K562 (cell line): ENCODE data around the gene LRRC25. TPM values are rescaled to one million over a fixed set of nuclear protein-coding genes. Genes with fewer than 3 reads are reported as not detected.
A peak's percentile ranks its signal among the peaks of the same experiment; 100 is the strongest.

ENCODE experiments used
- ATAC-seq: fragments of 200-7000 bp; cut with Tn5 transposase; 3 replicates; pipeline ENCODE4 v1.9.1; 2020; ENCODE audit warnings: moderate library complexity
- BruUV-seq: library from RNA; stranded (reverse); fragments of 400-500 nt; replicated peaks from 2 replicates; lab custom pipeline; 2021; lab: Mats Ljungman, UMichigan
- CTCF ChIA-PET: fragments of 300-600 bp; formaldehyde crosslinking; extraction: SDS; loops from one replicate; lab custom pipeline; 2021; ENCODE audit warnings: low intra/inter-chr PET ratio; lab: Yijun Ruan, JAX
- POLR2A ChIA-PET: fragments of 300-600, 350-650 bp; sonication (Branson Sonifier 250); formaldehyde crosslinking; extraction: SDS; loops from one replicate; lab custom pipeline; 2021; ENCODE audit warnings: antibody characterized with exemption, inconsistent platforms; lab: Yijun Ruan, JAX
- DNase-seq, 4 experiments: peaks; one replicate each; pipeline versions ENCODE4 v3.0.0 to v3.0.0-alpha.2; 2011 to 2018; ENCODE audit warnings: low spot score in 3 of 4, mixed read lengths in 3 of 4; ENCODE audit errors: extremely low read depth in 1 of 4
- FAIRE-seq: peaks from 2 replicates; lab custom pipeline; 2011; peaks lifted over from hg19 to GRCh38; lab: Jason Lieb, UNC
- H2AFZ ChIP-seq: 2 replicates; pipeline ENCODE4 v1.6.0; 2011; ENCODE audit warnings: low read depth, low read length, control low read depth, inconsistent platforms
- H3K27ac ChIP-seq: fragments of 200-600 bp; 3 replicates; pipeline ENCODE4 v1.8.0; 2011; ENCODE audit warnings: low read depth, mild to moderate bottlenecking, control low read depth, inconsistent platforms, low read length, moderate library complexity, mixed read lengths; ENCODE audit errors: extremely low read depth
- H3K27me3 ChIP-seq, 2 experiments: fragments of 300-600 bp in 1 of 2; 2 replicates in 1 of 2; 3 replicates in 1 of 2; pipeline versions ENCODE4 v1.6.0 to v1.8.0; 2011; ENCODE audit warnings: inconsistent platforms in 2 of 2, low read length in 2 of 2, mild to moderate bottlenecking in 1 of 2, mixed read lengths in 1 of 2, moderate library complexity in 1 of 2; ENCODE audit not compliant: control insufficient read depth in 2 of 2, insufficient read depth in 2 of 2
- H3K36me3 ChIP-seq: fragments of 300-600 bp; 3 replicates; pipeline ENCODE4 v1.8.0; 2011; ENCODE audit warnings: mild to moderate bottlenecking, low read length, inconsistent platforms; ENCODE audit not compliant: control insufficient read depth, insufficient read depth
- H3K4me1 ChIP-seq, 2 experiments: fragments of 200-600 bp in 1 of 2; replicated peaks in 1 of 2; 2 replicates in 1 of 2; 3 replicates in 1 of 2; pipeline versions ENCODE4 v1.5.1 to v1.8.0; 2011; ENCODE audit warnings: inconsistent platforms in 2 of 2, low read length in 2 of 2, mild to moderate bottlenecking in 1 of 2, mixed read lengths in 1 of 2, moderate library complexity in 1 of 2; ENCODE audit not compliant: control insufficient read depth in 2 of 2, insufficient read depth in 2 of 2
- H3K4me2 ChIP-seq: 2 replicates; pipeline ENCODE4 v1.6.1; 2011; ENCODE audit warnings: low read length, control low read depth, inconsistent platforms, mixed read lengths; ENCODE audit not compliant: insufficient read depth
- H3K4me3 ChIP-seq: fragments of 200-600 bp; sonication (generic), shearing (Covaris generic); 2 replicates; pipeline ENCODE4 v1.5.1; 2016; ENCODE audit warnings: control low read depth, inconsistent platforms
- H3K79me2 ChIP-seq: fragments of 200-600 bp; 3 replicates; pipeline ENCODE4 v1.8.0; 2011; ENCODE audit warnings: low read length, inconsistent platforms; ENCODE audit not compliant: control insufficient read depth, insufficient read depth
- H3K9ac ChIP-seq, 2 experiments: 2 replicates each; pipeline versions ENCODE4 v1.6.0 to v1.6.1; 2011; ENCODE audit warnings: low read depth in 2 of 2, low read length in 2 of 2, control low read depth in 1 of 2, inconsistent platforms in 1 of 2, mild to moderate bottlenecking in 1 of 2, mixed read lengths in 1 of 2; ENCODE audit not compliant: insufficient read depth in 1 of 2
- H3K9me1 ChIP-seq: one replicate; pipeline ENCODE4 v1.6.0; 2011; ENCODE audit warnings: inconsistent platforms, mild to moderate bottlenecking, low read length, moderate library complexity; ENCODE audit not compliant: control insufficient read depth, insufficient read depth
- H3K9me3 ChIP-seq: replicated peaks from 2 replicates; pipeline ENCODE4 v1.5.1; 2011; ENCODE audit warnings: low read depth, low read length, inconsistent platforms; ENCODE audit not compliant: control insufficient read depth, insufficient read depth
- H4K20me1 ChIP-seq: replicated peaks from 2 replicates; pipeline ENCODE4 v1.6.1; 2011; ENCODE audit warnings: low read length, inconsistent platforms, mixed read lengths; ENCODE audit not compliant: control insufficient read depth, insufficient read depth
- ESRRA ChIP-seq: fragments of 450-650 bp; IDR thresholded peaks from 2 replicates; pipeline ENCODE4 v1.6.1; 2014; ENCODE audit warnings: low read depth, mild to moderate bottlenecking, moderate library complexity, borderline replicate concordance
- MED1 ChIP-seq: sonication (generic); formaldehyde crosslinking; IDR thresholded peaks from 2 replicates; pipeline ENCODE4 v1.8.1; 2023; ENCODE audit warnings: missing genetic modification reagents, borderline replicate concordance
- RAD21 ChIP-seq, 2 experiments: fragments of 250-450 bp in 1 of 2; fragments of 450-650 bp in 1 of 2; sonication (Bioruptor Pico) in 1 of 2; formaldehyde crosslinking in 1 of 2; IDR thresholded peaks in 1 of 2; conservative IDR thresholded peaks in 1 of 2; 2 replicates each; pipeline versions ENCODE4 v1.4.0 to v1.8.0; 2020 to 2022; ENCODE audit warnings: mild to moderate bottlenecking in 2 of 2, moderate library complexity in 1 of 2
- ZNF12 ChIP-seq: sonication (generic); formaldehyde crosslinking; IDR thresholded peaks from 2 replicates; pipeline ENCODE4 v1.4.0; 2020; ENCODE audit warnings: mild to moderate bottlenecking, missing genetic modification reagents
- WGBS: fragments of 100-300 bp; shearing (Covaris generic); methylation state at CpG from one replicate; pipeline ENCODE4 v1.1.6; 2016; ENCODE audit warnings: low coverage, mixed read lengths; ENCODE audit not compliant: insufficient coverage; ENCODE audit errors: missing lambda C conversion rate; 5-methylcytosine and 5-hydroxymethylcytosine counted together
- in situ Hi-C: fragments of 300-500 bp; cut with MboI; formaldehyde crosslinking; loops from 4 replicates; pipeline ENCODE4 v1.15.0; 2018; ENCODE audit warnings: inconsistent platforms, mixed read lengths
- intact Hi-C: fragments of 100-400 bp; cut with micrococcal nuclease; formaldehyde crosslinking; loops from 2 replicates; pipeline ENCODE4 v1.14.2; 2022
- polyA plus RNA-seq, 8 experiments: library from polyadenylated mRNA; depleted of rRNA in 4 of 8; stranded (reverse) in 5 of 8; unstranded in 3 of 8; fragments of >200 nt; fragmentation: Nextera tagmentation in 2 of 8; fragmentation: Illumina TruSeq in 1 of 8; extraction: Ambion mirVana in 2 of 8; extraction: Trizol in 1 of 8; gene quantifications; 2 replicates each; pipeline versions ENCODE4 v1.2.1 to v1.2.3, GENCODE V29; 2011 to 2014; ENCODE audit warnings: inconsistent platforms in 1 of 8, missing spikeins in 1 of 8
- total RNA-seq, 7 experiments: library from RNA; depleted of rRNA in 6 of 7; stranded (reverse); fragments of >200 nt in 6 of 7; fragmentation: Illumina TruSeq in 2 of 7; extraction: Trizol in 2 of 7; gene quantifications; 2 replicates each; pipeline versions ENCODE4 v1.2.1 to v1.2.3, GENCODE V29; 2011 to 2021; ENCODE audit warnings: low replicate concordance in 1 of 7
- TF ChIP-seq, protein P1 (sequence below): fragments of 200-800 bp; sonication (Bioruptor generic); IDR thresholded peaks from 2 replicates; pipeline ENCODE4 v1.6.1; 2016; ENCODE audit warnings: missing genetic modification characterization, missing compliant biosample characterization

The LRRC25 gene
- total and polyA plus RNA-seq, 9 of the 15 experiments (the other 6 are each of a cell fraction or from before 2014, with no cell fraction given) = 0.07 to 0.36 (median 0.10) TPM; not detected in 3

DNA sequence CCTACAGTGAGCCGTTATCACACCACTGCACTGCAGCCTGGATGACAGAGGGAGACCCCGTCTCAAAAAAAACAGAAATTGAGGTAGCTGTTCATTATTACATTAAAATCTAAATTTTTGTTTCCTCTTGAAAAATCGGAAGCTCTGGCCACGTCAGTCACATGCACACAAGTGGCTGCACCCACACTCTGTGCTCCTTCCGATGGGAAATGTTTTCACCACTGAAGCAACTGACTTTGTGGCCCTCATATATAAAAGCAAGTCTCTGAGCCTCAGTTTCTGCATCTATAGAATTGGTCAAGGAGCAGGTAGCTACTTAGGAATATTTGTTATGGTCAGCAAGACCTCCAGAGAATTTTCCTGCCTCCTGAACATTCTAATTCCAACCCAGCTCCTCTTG lies 4.5 kb downstream of the LRRC25 start:
- no peak overlapping the region for H2AFZ ChIP-seq
- no peaks in the 10 kb centered on the region for H3K9me1 ChIP-seq
- H3K27me3 ChIP-seq = no peaks in the 10 kb centered on the region
- ATAC-seq = no peak
- intact Hi-C loops = no loop called here
- H3K36me3 ChIP-seq = peaks cover 22% of the 10 kb centered on the region; the same call in 2 of the 3 replicates
- no peak overlapping the region for H3K27ac ChIP-seq
- no peak overlapping the region for H3K9ac ChIP-seq
- no peak overlapping the region for H3K4me3 ChIP-seq
- POLR2A ChIA-PET = interaction anchor here (0.6 to 8.1 kb wide), 6 partner anchors 13 to 332 kb away, joined by 3 to 244 read pairs (median 3); partner anchors contain the start of gene SSBP4
- H4K20me1 ChIP-seq = peaks cover 13% of the 10 kb centered on the region
- no peaks in the 10 kb centered on the region for H3K9me3 ChIP-seq
- FAIRE-seq = no peak
- CTCF ChIA-PET = no interaction called here
- no peak for DNase-seq
- no TSS peak for BruUV-seq
- H3K4me1 ChIP-seq = peaks cover 13 to 38% of the 10 kb centered on the region in 2 experiments
- H3K79me2 ChIP-seq = peaks cover 13% of the 10 kb centered on the region
- WGBS = 50% methylated on average over 5 of the region's 5 CpGs
- in situ Hi-C loops = no loop called here
- H3K4me2 ChIP-seq = no peak overlapping the region
- 0 out of 2 replicates have a peak, but pooled peaks have one; percentile 0 for TF ChIP-seq ESRRA
- TF ChIP-seq MED1 (CRISPR knock-in tag) = 0 out of 2 replicates have a peak, but pooled peaks have one; percentile 11
- TF ChIP-seq, protein P1, sequence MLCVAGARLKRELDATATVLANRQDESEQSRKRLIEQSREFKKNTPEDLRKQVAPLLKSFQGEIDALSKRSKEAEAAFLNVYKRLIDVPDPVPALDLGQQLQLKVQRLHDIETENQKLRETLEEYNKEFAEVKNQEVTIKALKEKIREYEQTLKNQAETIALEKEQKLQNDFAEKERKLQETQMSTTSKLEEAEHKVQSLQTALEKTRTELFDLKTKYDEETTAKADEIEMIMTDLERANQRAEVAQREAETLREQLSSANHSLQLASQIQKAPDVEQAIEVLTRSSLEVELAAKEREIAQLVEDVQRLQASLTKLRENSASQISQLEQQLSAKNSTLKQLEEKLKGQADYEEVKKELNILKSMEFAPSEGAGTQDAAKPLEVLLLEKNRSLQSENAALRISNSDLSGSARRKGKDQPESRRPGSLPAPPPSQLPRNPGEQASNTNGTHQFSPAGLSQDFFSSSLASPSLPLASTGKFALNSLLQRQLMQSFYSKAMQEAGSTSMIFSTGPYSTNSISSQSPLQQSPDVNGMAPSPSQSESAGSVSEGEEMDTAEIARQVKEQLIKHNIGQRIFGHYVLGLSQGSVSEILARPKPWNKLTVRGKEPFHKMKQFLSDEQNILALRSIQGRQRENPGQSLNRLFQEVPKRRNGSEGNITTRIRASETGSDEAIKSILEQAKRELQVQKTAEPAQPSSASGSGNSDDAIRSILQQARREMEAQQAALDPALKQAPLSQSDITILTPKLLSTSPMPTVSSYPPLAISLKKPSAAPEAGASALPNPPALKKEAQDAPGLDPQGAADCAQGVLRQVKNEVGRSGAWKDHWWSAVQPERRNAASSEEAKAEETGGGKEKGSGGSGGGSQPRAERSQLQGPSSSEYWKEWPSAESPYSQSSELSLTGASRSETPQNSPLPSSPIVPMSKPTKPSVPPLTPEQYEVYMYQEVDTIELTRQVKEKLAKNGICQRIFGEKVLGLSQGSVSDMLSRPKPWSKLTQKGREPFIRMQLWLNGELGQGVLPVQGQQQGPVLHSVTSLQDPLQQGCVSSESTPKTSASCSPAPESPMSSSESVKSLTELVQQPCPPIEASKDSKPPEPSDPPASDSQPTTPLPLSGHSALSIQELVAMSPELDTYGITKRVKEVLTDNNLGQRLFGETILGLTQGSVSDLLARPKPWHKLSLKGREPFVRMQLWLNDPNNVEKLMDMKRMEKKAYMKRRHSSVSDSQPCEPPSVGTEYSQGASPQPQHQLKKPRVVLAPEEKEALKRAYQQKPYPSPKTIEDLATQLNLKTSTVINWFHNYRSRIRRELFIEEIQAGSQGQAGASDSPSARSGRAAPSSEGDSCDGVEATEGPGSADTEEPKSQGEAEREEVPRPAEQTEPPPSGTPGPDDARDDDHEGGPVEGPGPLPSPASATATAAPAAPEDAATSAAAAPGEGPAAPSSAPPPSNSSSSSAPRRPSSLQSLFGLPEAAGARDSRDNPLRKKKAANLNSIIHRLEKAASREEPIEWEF (CRISPR knock-in tag) = no peak
- no peak for TF ChIP-seq ZNF12 (CRISPR knock-in tag)
- TF ChIP-seq RAD21 (CRISPR knock-in tag; conservative IDR thresholded peaks at IDR 0.05 in 1 of 2, IDR thresholded peaks at IDR 0.05 in 1 of 2) = no peak
